ENCODE results near the gene CLEC11A. TPM values are rescaled to one million over a fixed set of nuclear protein-coding genes. Genes with fewer than 3 reads are reported as not detected.

The CLEC11A gene
- total and polyA plus RNA-seq, 9 of the 15 experiments (the other 6 are each of a cell fraction or from before 2014, with no cell fraction given), result 0.39 to 43.9 (median 3.4) TPM

- TF ChIP-seq E2F4 (CRISPR knock-in tag; IDR thresholded peaks at IDR 0.05; ENCODE audit: low read depth) (0 out of 2 replicates have a peak, but pooled peaks have one; percentile 42), MTA3 (IDR thresholded peaks at IDR 0.05; ENCODE audit: borderline replicate concordance) (peak; percentile 73; the same call in 1 of the 2 replicates), SOX6 (IDR thresholded peaks at IDR 0.05) (peak; percentile 14; the same call in 1 of the 2 replicates), RCOR1 (IDR thresholded peaks at IDR 0.05; ENCODE audit: borderline replicate concordance in 1 of 2, low read depth in 2 of 2, low read length in 2 of 2) (peak in 1 of 2 experiments; percentile 21; a peak in 1 of 4 replicates), HNRNPLL (IDR thresholded peaks at IDR 0.05; ENCODE audit: low read depth, low read length, poor library complexity, severe bottlenecking) (peak; percentile 73), PHF21A (IDR thresholded peaks at IDR 0.05; ENCODE audit: borderline replicate concordance, low read depth) (peak; percentile 44; the same call in 1 of the 2 replicates), PHTF2 (CRISPR knock-in tag; IDR thresholded peaks at IDR 0.05) (no peak), CBFA2T3 (IDR thresholded peaks at IDR 0.05) (peak; percentile 20; the same call in 1 of the 2 replicates), POLR2G (IDR thresholded peaks at IDR 0.05; ENCODE audit: low read depth, low read length) (peak; percentile 94), LARP7 (IDR thresholded peaks at IDR 0.05) (peak; percentile 30; the same call in 1 of the 2 replicates), RFX1 (IDR thresholded peaks at IDR 0.05) (no peak), REST (IDR thresholded peaks at IDR 0.05; ENCODE audit: borderline replicate concordance) (peak; percentile 88), REST (CRISPR knock-in tag; IDR thresholded peaks at IDR 0.05; ENCODE audit: low read depth) (no peak; the same call in 1 of the 2 replicates), MEIS2 (IDR thresholded peaks at IDR 0.05; ENCODE audit: partially characterized antibody) (peak; percentile 88), ZNF507 (tag; conservative IDR thresholded peaks at IDR 0.05) (no peak)
Observed at GRCh38 chr19:50724522-50725217, 1.5 kb downstream of the CLEC11A start (continued).
